ENCODE measurements around the gene ADM. TPM values are rescaled to one million over a fixed set of nuclear protein-coding genes. Genes with fewer than 3 reads are reported as not detected.
A peak's percentile ranks its signal among the peaks of the same experiment; 100 is the strongest.

ADM gene
- total RNA-seq, 1 donor = 925 TPM

- no peak for DNase-seq (ENCODE audit: low read depth)
- H3K4me3 ChIP-seq (ENCODE audit: low read depth, low read length) = no peak overlapping the region
- TF ChIP-seq CTCF (IDR thresholded peaks at IDR 0.05; ENCODE audit: insufficient read depth, low read depth, low read length) = no peak
These were observed 49.5 kb downstream of the ADM start for GRCh38 chr11:10354389-10354788.

GRCh38 chr11:10355257-10355661 lies 50.4 kb downstream of the ADM start:
- no peak overlapping the region for H3K4me3 ChIP-seq (ENCODE audit: low read depth, low read length)
- peak; percentile 86 for DNase-seq (ENCODE audit: low read depth)
- TF ChIP-seq CTCF (IDR thresholded peaks at IDR 0.05; ENCODE audit: insufficient read depth, low read depth, low read length) = no peak

- H3K4me3 ChIP-seq (ENCODE audit: low read depth, low read length) = no peak overlapping the region
- DNase-seq (ENCODE audit: low read depth) = no peak
- TF ChIP-seq CTCF (IDR thresholded peaks at IDR 0.05; ENCODE audit: insufficient read depth, low read depth, low read length) = no peak
These were observed 51.3 kb downstream of the ADM start for GRCh38 chr11:10356161-10356560.

Small RNA genes within 50 kb of the gene (small RNA-seq; reads per million reads assigned to genes)
- gene AC080023.2 = not detected

Other genes with a start within 250 kb of the ADM start
- 35.0 and 41.6 TPM in 2 replicates for gene SBF2, start 10.9 kb upstream of the ADM start, total RNA-seq
- gene AMPD3, start 150.2 kb downstream of the ADM start, total RNA-seq = 14.5 and 22.9 TPM in 2 replicates
- gene RNF141, start 236.1 kb downstream of the ADM start, total RNA-seq = 18.0 and 31.1 TPM in 2 replicates

Data from fibroblast of villous mesenchyme (primary cell).